Measurements from ENCODE around the gene COX8A.

GRCh38 chr11:63937713-63938478, 36.5 kb upstream of the COX8A start:
- no peak for TF ChIP-seq CTCF (IDR thresholded peaks at IDR 0.05)
- TF ChIP-seq POLR2AphosphoS5 (IDR thresholded peaks at IDR 0.05), result no peak

Data from sigmoid colon (tissue), 4 donors.